ENCODE measurements around the gene MACROD2.

DNA sequence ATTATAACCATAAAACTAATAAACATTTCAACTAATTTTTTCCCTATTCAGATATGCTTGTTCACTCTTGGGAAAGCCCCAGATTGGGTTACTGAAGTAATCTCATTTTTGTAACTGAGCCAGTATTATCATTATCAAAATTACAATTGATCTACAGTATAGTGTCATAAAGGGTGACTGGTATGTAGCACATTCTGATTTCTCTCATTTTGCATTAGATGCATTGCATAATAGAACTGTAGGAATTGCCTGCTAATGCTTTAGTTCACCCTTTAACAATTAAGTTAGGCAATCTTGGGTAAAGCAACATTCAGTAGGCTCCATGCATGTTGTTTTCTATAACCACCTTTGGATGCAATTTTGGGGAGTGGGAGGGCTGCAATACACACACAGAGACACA is 492.9 kb downstream of the MACROD2 start:
- TF ChIP-seq POLR2A (IDR thresholded peaks at IDR 0.05; ENCODE audit: low read depth, low read length) = no peak
- TF ChIP-seq SPI1 (IDR thresholded peaks at IDR 0.05; ENCODE audit: low read depth, low read length) = no peak
- TF ChIP-seq POLR2AphosphoS5 (IDR thresholded peaks at IDR 0.05; ENCODE audit: low read depth, low read length) = no peak
- no peak for TF ChIP-seq TAF1 (IDR thresholded peaks at IDR 0.05; ENCODE audit: low read depth, low read length)
- TF ChIP-seq POU2F2 (IDR thresholded peaks at IDR 0.05; ENCODE audit: low read depth, low read length) = no peak
- TF ChIP-seq PAX5 (IDR thresholded peaks at IDR 0.05; ENCODE audit: insufficient read depth, low read length, severe bottlenecking) = no peak
